Measurements from ENCODE around the gene PGPEP1. TPM values are rescaled to one million over a fixed set of nuclear protein-coding genes. Genes with fewer than 3 reads are reported as not detected.
"Not testable (repeated sequence)": the region's sequence is repeated elsewhere in the genome, so short reads cannot be mapped to it uniquely, and the experiment has no call there.

Gene PGPEP1
- total and polyA plus RNA-seq, 4 donors = 16.2 to 33.5 (median 24.9) TPM

DNA sequence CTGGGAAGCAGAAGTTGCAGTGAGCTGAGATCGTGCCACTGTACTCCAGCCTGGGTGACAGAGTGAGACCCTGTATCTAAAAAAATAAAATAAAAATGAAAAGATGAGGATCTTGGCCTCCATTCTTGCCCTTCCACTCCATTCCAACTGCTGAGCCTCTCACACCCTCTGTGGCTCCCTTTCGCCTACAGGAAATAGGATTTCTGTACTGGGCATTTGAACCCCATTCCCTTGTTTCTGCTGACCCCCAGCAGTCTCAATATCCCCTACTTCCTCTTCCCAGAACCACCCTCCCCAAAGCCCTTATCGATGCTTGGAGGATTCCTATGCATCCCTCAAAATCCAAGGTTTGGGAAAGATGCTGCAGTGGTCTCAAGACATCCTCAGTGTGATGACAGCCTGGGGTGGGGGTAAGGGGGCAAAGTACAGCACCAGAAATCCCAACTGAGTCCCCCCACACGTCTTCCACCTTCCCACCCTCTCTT lies 33.1 kb downstream of the PGPEP1 start:
- DNase-seq (ENCODE audit: low read depth in 4 of 6, low spot score in 6 of 6) = no peak
- H3K4me3 ChIP-seq (ENCODE audit: low read depth, low read length) = no peak overlapping the region
- WGBS (ENCODE audit: insufficient coverage) = 83% methylated on average over 2 of the region's 4 CpGs
- H3K4me1 ChIP-seq (ENCODE audit: control insufficient read depth, insufficient read depth, low read length) = peaks cover 7% of the 10 kb centered on the region
- no peaks in the 10 kb centered on the region for H3K9me3 ChIP-seq (ENCODE audit: control insufficient read depth, insufficient read depth, low read length)
- peaks cover 10% of the 10 kb centered on the region for H3K36me3 ChIP-seq (ENCODE audit: control insufficient read depth, insufficient read depth, low read length)
- H3K27ac ChIP-seq (ENCODE audit: low read depth, low read length) = peak overlapping the region; percentile 80
- no peaks in the 10 kb centered on the region for H3K27me3 ChIP-seq (ENCODE audit: control insufficient read depth, insufficient read depth, low read length)

DNA sequence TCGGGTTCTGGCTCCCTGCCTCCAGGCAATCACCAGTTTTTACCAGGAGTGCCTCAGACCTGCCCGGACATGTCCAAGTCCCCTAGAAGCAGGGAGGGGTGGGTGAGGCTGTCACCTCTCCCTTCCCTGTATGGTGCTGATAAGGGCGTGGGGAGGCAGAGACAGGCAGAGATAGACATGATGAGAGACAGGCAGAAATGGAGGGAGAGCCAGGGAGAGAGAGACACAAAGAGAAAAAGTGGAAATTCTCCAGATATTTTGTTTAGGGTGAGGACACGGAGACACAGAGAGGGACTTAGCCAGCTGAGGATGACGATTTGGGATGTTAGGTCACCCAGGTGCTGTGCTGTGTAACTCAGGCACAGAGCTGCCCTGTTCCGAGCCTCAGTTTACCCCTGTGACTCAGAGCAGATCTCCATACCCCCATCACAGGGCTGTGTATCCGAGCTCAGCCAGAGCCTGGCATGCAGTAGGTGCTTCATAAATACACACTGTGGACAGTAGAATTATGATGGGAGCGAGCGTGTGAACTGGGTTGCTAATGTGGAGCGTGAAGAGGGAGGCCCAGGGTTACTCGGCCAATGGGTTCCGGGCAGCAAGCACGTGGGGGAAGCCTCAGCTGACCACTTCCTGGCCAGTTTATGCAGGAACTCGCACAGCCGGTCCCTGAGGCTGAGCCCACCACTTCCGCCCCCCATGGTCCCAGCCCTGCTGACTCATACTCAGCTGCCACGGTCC lies 33.7 kb downstream of the PGPEP1 start:
- H3K27ac ChIP-seq (ENCODE audit: low read depth, low read length) = peak overlapping the region; percentile 80
- WGBS (ENCODE audit: insufficient coverage) = 36% methylated on average over 11 of the region's 17 CpGs
- H3K4me1 ChIP-seq (ENCODE audit: control insufficient read depth, insufficient read depth, low read length) = peaks cover 7% of the 10 kb centered on the region
- DNase-seq (ENCODE audit: low read depth in 4 of 6, low spot score in 6 of 6) = peak in 2 of 6 donors; percentile 31 to 76
- H3K4me3 ChIP-seq (ENCODE audit: low read depth, low read length) = no peak overlapping the region
- H3K9me3 ChIP-seq (ENCODE audit: control insufficient read depth, insufficient read depth, low read length) = no peaks in the 10 kb centered on the region
- H3K27me3 ChIP-seq (ENCODE audit: control insufficient read depth, insufficient read depth, low read length) = no peaks in the 10 kb centered on the region
- peaks cover 4% of the 10 kb centered on the region for H3K36me3 ChIP-seq (ENCODE audit: control insufficient read depth, insufficient read depth, low read length)

DNA sequence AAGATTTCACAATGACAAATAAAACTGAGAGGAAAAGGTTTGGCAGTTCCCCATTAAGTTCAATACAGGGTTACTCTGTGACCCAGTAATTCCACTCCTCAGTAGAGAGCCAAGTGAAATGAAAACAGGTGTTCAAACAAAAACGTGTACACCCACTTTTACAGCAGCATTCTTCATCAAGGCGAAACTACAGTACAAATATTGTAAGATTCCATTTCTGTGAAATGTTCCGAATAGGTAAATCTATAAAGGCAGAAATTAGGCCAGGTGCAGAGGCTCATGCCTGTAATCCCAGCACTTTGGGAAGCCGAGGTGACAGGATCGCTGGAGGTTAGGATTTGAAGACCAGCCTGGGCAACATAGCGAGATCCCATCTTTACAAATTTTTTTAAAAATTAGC lies 36.6 kb downstream of the PGPEP1 start:
- Histone ChIP-seq H3K9me3 (ENCODE audit: control insufficient read depth, insufficient read depth, low read length) (no peaks in the 10 kb centered on the region), H3K4me1 (ENCODE audit: control insufficient read depth, insufficient read depth, low read length) (peaks cover 12% of the 10 kb centered on the region), H3K27ac (ENCODE audit: low read depth, low read length) (peak overlapping the region; percentile 15), H3K4me3 (ENCODE audit: low read depth, low read length) (no peak overlapping the region), H3K27me3 (ENCODE audit: control insufficient read depth, insufficient read depth, low read length) (no peaks in the 10 kb centered on the region), H3K36me3 (ENCODE audit: control insufficient read depth, insufficient read depth, low read length) (no peaks in the 10 kb centered on the region)
- DNase-seq (ENCODE audit: low read depth in 4 of 6, low spot score in 6 of 6) = no peak
- 94% methylated on average over 4 of the region's 6 CpGs for WGBS (ENCODE audit: insufficient coverage)

DNA sequence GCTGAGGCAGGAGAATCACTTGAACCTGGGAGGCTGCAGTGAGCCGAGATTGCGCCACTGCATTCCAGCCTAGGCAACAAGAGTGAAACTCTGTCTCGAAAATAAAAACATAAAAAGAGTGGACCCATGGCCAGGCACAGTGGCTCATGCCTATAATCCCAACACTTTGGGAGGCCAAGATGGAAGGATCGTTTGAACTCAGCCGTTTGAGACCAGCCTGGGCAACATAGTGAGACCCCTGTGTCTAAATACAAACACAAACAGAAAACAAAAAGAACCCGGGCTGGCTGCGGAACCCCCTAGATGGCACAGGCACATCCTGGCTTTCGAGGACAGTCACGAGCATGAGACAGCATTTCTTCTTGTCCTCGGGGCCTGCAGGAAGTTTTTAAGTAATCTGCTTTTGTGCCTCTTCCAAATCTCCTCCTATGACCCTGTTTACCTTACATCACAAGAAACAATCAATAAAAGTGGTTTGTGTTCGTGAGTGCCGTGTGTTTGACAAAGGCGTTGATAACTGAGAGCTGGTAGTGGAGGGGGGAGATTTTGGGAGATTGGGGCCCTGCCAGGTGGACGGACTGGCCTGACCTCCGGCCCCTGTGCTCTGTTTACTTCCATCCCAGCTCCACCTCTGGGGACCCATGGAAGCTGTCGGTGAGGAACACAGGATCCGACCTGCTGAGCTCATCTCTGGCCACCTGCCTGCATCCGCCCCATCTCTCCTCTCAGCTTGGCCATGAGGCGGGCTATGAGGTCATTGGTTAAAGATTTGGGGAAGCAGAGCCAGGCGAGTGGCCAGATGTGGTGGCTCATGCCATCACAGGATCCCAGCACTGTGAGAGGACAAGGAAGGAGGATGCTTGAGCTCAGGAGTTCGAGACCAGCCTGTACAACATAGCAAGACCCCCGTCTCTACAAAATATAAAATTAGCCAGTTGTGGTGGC lies 39.7 kb downstream of the PGPEP1 start:
- Histone ChIP-seq H3K27ac (ENCODE audit: low read depth, low read length) (peak overlapping the region; percentile 67), H3K27me3 (ENCODE audit: control insufficient read depth, insufficient read depth, low read length) (no peaks in the 10 kb centered on the region), H3K9me3 (ENCODE audit: control insufficient read depth, insufficient read depth, low read length) (no peaks in the 10 kb centered on the region), H3K4me3 (ENCODE audit: low read depth, low read length) (no peak overlapping the region), H3K4me1 (ENCODE audit: control insufficient read depth, insufficient read depth, low read length) (peaks cover 5% of the 10 kb centered on the region), H3K36me3 (ENCODE audit: control insufficient read depth, insufficient read depth, low read length) (no peaks in the 10 kb centered on the region)
- 76% methylated on average over 11 of the region's 22 CpGs for WGBS (ENCODE audit: insufficient coverage)
- DNase-seq (ENCODE audit: low read depth in 4 of 6, low spot score in 6 of 6) = peak in 1 of 6 donors; percentile 67

DNA sequence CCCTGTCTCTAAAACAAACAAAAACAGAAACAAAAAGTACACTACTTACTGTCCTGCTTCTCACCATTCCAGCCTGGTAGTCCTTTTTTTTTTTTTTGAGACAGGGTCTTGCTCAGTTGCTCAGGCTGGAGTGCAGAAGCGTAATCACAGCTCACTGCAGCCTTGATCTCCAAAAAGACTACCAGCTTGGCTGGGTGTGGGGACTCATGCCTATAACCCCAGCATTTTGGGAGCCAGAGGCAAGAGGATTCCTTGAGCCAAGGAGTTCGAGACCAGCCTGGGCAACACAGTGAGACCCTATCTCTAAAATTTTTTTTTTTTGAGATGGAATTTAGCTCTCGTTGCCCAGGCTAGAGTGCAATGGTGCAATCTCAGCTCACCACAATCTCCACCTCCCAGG lies 40.4 kb downstream of the PGPEP1 start:
- no peaks in the 10 kb centered on the region for H3K9me3 ChIP-seq (ENCODE audit: control insufficient read depth, insufficient read depth, low read length)
- H3K27me3 ChIP-seq (ENCODE audit: control insufficient read depth, insufficient read depth, low read length) = no peaks in the 10 kb centered on the region
- H3K4me1 ChIP-seq (ENCODE audit: control insufficient read depth, insufficient read depth, low read length) = peaks cover 6% of the 10 kb centered on the region
- DNase-seq (ENCODE audit: low read depth in 4 of 6, low spot score in 6 of 6) = no peak
- peak overlapping the region; percentile 67 for H3K27ac ChIP-seq (ENCODE audit: low read depth, low read length)
- H3K36me3 ChIP-seq (ENCODE audit: control insufficient read depth, insufficient read depth, low read length) = no peaks in the 10 kb centered on the region
- 100% methylated on average over 1 of the region's 3 CpGs for WGBS (ENCODE audit: insufficient coverage)
- no peak overlapping the region for H3K4me3 ChIP-seq (ENCODE audit: low read depth, low read length)

DNA sequence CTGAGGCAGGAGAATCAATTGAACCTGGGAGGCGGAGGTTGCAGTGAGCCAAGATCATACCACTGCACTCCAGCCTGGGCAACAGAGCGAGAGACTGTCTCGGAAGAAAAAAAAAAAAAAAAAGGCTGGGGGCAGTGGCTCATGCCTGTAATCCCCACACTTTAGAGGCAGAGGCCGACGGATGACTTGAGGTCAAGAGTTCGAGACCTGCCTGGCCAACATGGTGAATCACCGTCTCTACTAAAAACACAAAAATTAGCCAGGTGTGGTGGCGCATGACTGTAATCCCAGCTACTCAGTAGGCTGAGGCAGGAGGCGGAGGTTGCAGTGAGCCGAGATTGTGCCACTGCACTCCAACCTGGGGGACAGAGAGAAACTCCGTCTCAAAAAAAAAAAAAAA lies 43.2 kb downstream of the PGPEP1 start:
- not testable (repeated sequence) for H3K36me3 ChIP-seq (ENCODE audit: control insufficient read depth, insufficient read depth, low read length); H3K9me3 ChIP-seq (ENCODE audit: control insufficient read depth, insufficient read depth, low read length); H3K4me3 ChIP-seq (ENCODE audit: low read depth, low read length); DNase-seq (ENCODE audit: low read depth in 4 of 6, low spot score in 6 of 6); H3K27ac ChIP-seq (ENCODE audit: low read depth, low read length)
- Histone ChIP-seq H3K4me1 (ENCODE audit: control insufficient read depth, insufficient read depth, low read length) (peaks cover 16% of the 10 kb centered on the region), H3K27me3 (ENCODE audit: control insufficient read depth, insufficient read depth, low read length) (peaks cover 14% of the 10 kb centered on the region)
- 83% methylated on average over 8 of the region's 11 CpGs for WGBS (ENCODE audit: insufficient coverage)

DNA sequence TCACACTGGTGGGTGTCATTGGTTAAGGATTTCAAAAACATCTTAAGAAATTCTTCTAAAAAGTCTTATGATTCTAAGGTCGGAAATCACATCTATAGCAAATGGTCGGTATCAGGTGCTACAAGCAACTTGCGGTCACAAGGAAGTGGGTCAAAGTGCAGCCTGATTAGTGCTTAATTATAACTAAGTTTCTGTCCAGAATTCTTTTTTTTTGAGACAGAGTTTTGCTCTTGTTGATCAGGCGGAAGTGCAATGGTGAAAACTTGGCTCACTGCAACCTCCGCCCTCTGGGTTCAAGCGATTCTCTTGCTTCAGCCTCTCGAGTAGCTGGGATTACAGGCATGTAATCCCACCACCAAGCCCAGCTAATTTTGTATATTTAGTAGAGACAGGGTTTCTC lies 44.4 kb downstream of the PGPEP1 start:
- H3K4me3 ChIP-seq (ENCODE audit: low read depth, low read length) = no peak overlapping the region
- peaks cover 14% of the 10 kb centered on the region for H3K27me3 ChIP-seq (ENCODE audit: control insufficient read depth, insufficient read depth, low read length)
- no peak overlapping the region for H3K27ac ChIP-seq (ENCODE audit: low read depth, low read length)
- no peaks in the 10 kb centered on the region for H3K9me3 ChIP-seq (ENCODE audit: control insufficient read depth, insufficient read depth, low read length)
- 100% methylated on average over 3 of the region's 7 CpGs for WGBS (ENCODE audit: insufficient coverage)
- peaks cover 19% of the 10 kb centered on the region for H3K4me1 ChIP-seq (ENCODE audit: control insufficient read depth, insufficient read depth, low read length)
- H3K36me3 ChIP-seq (ENCODE audit: control insufficient read depth, insufficient read depth, low read length) = no peaks in the 10 kb centered on the region
- DNase-seq (ENCODE audit: low read depth in 4 of 6, low spot score in 6 of 6) = no peak

DNA sequence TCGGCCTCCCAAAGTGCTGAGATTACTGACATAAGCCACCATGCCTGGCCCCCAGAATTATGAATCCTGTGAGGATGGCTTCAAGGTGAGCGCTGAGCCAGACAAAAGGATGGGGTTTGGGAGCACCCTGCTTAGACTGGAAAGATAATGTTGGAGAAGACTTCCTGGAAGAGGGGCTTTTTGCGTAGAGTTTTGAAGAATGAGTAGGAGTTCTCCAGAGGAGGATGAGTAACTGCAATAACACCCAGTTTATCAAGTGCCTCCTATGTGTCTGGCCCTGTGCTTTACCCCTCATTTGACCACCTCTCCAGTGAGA lies 44.9 kb downstream of the PGPEP1 start:
- 94% methylated on average over 2 of the region's 3 CpGs for WGBS (ENCODE audit: insufficient coverage)
- peaks cover 14% of the 10 kb centered on the region for H3K27me3 ChIP-seq (ENCODE audit: control insufficient read depth, insufficient read depth, low read length)
- no peak for DNase-seq (ENCODE audit: low read depth in 4 of 6, low spot score in 6 of 6)
- no peaks in the 10 kb centered on the region for H3K36me3 ChIP-seq (ENCODE audit: control insufficient read depth, insufficient read depth, low read length)
- H3K4me3 ChIP-seq (ENCODE audit: low read depth, low read length) = no peak overlapping the region
- no peaks in the 10 kb centered on the region for H3K9me3 ChIP-seq (ENCODE audit: control insufficient read depth, insufficient read depth, low read length)
- H3K4me1 ChIP-seq (ENCODE audit: control insufficient read depth, insufficient read depth, low read length) = peaks cover 17% of the 10 kb centered on the region
- no peak overlapping the region for H3K27ac ChIP-seq (ENCODE audit: low read depth, low read length)

DNA sequence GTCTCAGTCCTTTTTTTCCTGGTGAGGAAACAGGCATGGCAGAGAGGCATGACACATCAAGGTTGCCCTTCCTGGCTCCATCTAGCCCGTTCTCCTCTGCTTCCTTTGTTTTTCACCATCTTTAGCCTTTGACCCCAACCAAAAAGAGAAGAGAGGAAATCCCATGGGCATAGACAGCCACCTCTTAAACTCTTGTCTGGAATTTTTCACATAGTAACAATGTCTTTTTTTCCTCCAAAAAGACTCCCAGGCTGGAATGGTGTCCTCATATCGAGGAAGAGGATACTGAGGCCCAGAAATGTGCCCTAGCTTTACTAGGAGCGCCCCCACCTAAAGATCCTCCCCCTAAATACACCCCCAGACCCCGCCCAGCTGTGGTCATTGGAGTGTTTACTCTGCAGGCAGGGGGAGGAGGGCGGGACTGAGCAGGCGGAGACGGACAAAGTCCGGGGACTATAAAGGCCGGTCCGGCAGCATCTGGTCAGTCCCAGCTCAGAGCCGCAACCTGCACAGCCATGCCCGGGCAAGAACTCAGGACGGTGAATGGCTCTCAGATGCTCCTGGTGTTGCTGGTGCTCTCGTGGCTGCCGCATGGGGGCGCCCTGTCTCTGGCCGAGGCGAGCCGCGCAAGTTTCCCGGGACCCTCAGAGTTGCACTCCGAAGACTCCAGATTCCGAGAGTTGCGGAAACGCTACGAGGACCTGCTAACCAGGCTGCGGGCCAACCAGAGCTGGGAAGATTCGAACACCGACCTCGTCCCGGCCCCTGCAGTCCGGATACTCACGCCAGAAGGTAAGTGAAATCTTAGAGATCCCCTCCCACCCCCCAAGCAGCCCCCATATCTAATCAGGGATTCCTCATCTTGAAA lies 45.5 kb downstream of the PGPEP1 start, which contains the start of gene GDF15:
TSS of gene GDF15 (plus strand) at position 484 of the 868 bp plus-strand sequence. CDS start at position 516, 32 bp downstream.
- H3K9me3 ChIP-seq (ENCODE audit: control insufficient read depth, insufficient read depth, low read length) = no peaks in the 10 kb centered on the region
- H3K36me3 ChIP-seq (ENCODE audit: control insufficient read depth, insufficient read depth, low read length) = no peaks in the 10 kb centered on the region
- 40% methylated on average over 30 of the region's 33 CpGs for WGBS (ENCODE audit: insufficient coverage)
- H3K27me3 ChIP-seq (ENCODE audit: control insufficient read depth, insufficient read depth, low read length) = peaks cover 14% of the 10 kb centered on the region
- no peak for DNase-seq (ENCODE audit: low read depth in 4 of 6, low spot score in 6 of 6)
- H3K4me1 ChIP-seq (ENCODE audit: control insufficient read depth, insufficient read depth, low read length) = peaks cover 15% of the 10 kb centered on the region
- no peak within 1 kb of the TSS for H3K27ac ChIP-seq (ENCODE audit: low read depth, low read length)
- H3K4me3 ChIP-seq (ENCODE audit: low read depth, low read length) = no peak within 1 kb of the TSS
